ENCODE measurements around the gene RNASEH2B.

DNA sequence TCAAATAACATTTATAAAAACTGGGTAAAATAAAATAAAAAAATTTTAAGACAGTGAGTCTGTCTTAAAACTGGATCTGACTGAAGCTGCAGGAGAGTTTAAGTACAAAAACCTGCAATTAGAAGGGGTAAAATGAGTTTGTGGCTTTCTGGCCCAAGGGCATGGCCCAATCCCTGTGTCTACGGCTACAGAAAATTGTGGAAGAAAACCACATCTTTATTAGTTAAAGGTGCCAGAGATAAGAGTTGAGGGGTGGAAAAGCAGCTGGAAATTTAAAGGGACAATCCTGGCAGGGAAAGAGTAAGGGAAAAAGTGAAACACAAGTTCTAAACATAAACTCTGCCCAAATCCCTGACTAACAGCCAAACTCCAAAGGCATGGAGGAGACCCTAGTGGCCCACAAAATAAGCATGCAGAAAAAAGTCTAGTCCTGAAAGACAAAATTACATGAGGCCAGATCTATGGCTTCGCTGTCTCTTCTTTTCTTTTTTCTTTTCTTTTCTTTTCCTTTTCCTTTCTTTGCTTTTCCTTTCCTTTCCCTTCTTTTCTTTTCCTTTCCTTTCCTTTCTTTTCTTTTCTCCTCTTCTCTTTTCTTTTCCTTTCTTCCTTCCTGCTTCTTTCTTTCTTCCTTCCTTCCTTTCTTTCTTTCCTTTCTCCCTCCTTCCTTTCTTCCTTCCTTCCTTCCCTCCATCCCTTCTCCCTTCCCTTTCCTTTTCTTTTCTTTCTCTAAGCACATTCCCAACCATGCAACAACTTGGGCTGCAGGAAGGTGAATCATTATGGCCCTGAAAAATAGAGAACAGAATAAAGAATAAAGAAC lies 42.6 kb upstream of the RNASEH2B start:
- TF ChIP-seq, protein P1, sequence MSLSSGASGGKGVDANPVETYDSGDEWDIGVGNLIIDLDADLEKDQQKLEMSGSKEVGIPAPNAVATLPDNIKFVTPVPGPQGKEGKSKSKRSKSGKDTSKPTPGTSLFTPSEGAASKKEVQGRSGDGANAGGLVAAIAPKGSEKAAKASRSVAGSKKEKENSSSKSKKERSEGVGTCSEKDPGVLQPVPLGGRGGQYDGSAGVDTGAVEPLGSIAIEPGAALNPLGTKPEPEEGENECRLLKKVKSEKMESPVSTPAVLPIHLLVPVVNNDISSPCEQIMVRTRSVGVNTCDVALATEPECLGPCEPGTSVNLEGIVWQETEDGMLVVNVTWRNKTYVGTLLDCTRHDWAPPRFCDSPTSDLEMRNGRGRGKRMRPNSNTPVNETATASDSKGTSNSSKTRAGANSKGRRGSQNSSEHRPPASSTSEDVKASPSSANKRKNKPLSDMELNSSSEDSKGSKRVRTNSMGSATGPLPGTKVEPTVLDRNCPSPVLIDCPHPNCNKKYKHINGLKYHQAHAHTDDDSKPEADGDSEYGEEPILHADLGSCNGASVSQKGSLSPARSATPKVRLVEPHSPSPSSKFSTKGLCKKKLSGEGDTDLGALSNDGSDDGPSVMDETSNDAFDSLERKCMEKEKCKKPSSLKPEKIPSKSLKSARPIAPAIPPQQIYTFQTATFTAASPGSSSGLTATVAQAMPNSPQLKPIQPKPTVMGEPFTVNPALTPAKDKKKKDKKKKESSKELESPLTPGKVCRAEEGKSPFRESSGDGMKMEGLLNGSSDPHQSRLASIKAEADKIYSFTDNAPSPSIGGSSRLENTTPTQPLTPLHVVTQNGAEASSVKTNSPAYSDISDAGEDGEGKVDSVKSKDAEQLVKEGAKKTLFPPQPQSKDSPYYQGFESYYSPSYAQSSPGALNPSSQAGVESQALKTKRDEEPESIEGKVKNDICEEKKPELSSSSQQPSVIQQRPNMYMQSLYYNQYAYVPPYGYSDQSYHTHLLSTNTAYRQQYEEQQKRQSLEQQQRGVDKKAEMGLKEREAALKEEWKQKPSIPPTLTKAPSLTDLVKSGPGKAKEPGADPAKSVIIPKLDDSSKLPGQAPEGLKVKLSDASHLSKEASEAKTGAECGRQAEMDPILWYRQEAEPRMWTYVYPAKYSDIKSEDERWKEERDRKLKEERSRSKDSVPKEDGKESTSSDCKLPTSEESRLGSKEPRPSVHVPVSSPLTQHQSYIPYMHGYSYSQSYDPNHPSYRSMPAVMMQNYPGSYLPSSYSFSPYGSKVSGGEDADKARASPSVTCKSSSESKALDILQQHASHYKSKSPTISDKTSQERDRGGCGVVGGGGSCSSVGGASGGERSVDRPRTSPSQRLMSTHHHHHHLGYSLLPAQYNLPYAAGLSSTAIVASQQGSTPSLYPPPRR (CRISPR knock-in tag; IDR thresholded peaks at IDR 0.05; ENCODE audit: borderline replicate concordance) = no peak
- no peak for TF ChIP-seq GFI1 (CRISPR knock-in tag; IDR thresholded peaks at IDR 0.05; ENCODE audit: borderline replicate concordance)
- TF ChIP-seq, protein P2, sequence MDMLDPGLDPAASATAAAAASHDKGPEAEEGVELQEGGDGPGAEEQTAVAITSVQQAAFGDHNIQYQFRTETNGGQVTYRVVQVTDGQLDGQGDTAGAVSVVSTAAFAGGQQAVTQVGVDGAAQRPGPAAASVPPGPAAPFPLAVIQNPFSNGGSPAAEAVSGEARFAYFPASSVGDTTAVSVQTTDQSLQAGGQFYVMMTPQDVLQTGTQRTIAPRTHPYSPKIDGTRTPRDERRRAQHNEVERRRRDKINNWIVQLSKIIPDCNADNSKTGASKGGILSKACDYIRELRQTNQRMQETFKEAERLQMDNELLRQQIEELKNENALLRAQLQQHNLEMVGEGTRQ (IDR thresholded peaks at IDR 0.05; ENCODE audit: low read depth, low read length) = no peak
- TF ChIP-seq, protein P2 (CRISPR knock-in tag; IDR thresholded peaks at IDR 0.05; ENCODE audit: borderline replicate concordance) = no peak
- TF ChIP-seq, protein P3, sequence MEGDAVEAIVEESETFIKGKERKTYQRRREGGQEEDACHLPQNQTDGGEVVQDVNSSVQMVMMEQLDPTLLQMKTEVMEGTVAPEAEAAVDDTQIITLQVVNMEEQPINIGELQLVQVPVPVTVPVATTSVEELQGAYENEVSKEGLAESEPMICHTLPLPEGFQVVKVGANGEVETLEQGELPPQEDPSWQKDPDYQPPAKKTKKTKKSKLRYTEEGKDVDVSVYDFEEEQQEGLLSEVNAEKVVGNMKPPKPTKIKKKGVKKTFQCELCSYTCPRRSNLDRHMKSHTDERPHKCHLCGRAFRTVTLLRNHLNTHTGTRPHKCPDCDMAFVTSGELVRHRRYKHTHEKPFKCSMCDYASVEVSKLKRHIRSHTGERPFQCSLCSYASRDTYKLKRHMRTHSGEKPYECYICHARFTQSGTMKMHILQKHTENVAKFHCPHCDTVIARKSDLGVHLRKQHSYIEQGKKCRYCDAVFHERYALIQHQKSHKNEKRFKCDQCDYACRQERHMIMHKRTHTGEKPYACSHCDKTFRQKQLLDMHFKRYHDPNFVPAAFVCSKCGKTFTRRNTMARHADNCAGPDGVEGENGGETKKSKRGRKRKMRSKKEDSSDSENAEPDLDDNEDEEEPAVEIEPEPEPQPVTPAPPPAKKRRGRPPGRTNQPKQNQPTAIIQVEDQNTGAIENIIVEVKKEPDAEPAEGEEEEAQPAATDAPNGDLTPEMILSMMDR (CRISPR knock-in tag; IDR thresholded peaks at IDR 0.05) = no peak
- no peak for TF ChIP-seq SP2 (CRISPR knock-in tag; IDR thresholded peaks at IDR 0.05)
- no peak for TF ChIP-seq ZNF274 (CRISPR knock-in tag; IDR thresholded peaks at IDR 0.05)
- TF ChIP-seq ARNTL (CRISPR knock-in tag; IDR thresholded peaks at IDR 0.05) = no peak
- no peak for TF ChIP-seq TP53 (CRISPR knock-in tag; conservative IDR thresholded peaks at IDR 0.05)
- no peak for TF ChIP-seq ASH2L (IDR thresholded peaks at IDR 0.05; ENCODE audit: insufficient read length, low read depth, low read length)
